ENCODE results near the gene MAPK10.

The MAPK10 gene

GRCh38 chr4:86159216-86159615 is 200.6 kb downstream of the MAPK10 start:
- Histone ChIP-seq H3K36me3 (ENCODE audit: insufficient read depth, low read length) (no peaks in the 10 kb centered on the region), H3K4me1 (ENCODE audit: insufficient read depth, low read length, poor library complexity, severe bottlenecking) (no peaks in the 10 kb centered on the region), H3K27me3 (ENCODE audit: insufficient read depth, low read length, poor library complexity, severe bottlenecking) (no peaks in the 10 kb centered on the region), H3K4me3 (ENCODE audit: low read length, poor library complexity, severe bottlenecking) (no peak overlapping the region), H3K9ac (ENCODE audit: low read depth, low read length, poor library complexity, severe bottlenecking) (no peak overlapping the region), H4K20me1 (ENCODE audit: insufficient read depth, low read length, poor library complexity, severe bottlenecking) (no peaks in the 10 kb centered on the region), H3K9me2 (replicated peaks; ENCODE audit: low read depth, low read length) (no peaks in the 10 kb centered on the region), H2AFZ (ENCODE audit: low read length) (no peak overlapping the region), H3K9me3 (ENCODE audit: insufficient read depth, low read depth, low read length) (no peaks in the 10 kb centered on the region), H3F3A (ENCODE audit: low read depth) (no peaks in the 10 kb centered on the region), H3K4me2 (ENCODE audit: low read depth, low read length, poor library complexity, severe bottlenecking) (no peak overlapping the region), H3K79me2 (ENCODE audit: insufficient read depth, low read length) (no peaks in the 10 kb centered on the region)
- TF ChIP-seq EZH2phosphoT487 (IDR thresholded peaks at IDR 0.05; ENCODE audit: borderline replicate concordance) (no peak), CTCF (conservative IDR thresholded peaks at IDR 0.05; ENCODE audit: low read length) (no peak)

- Histone ChIP-seq H3K4me1 (ENCODE audit: insufficient read depth, low read length, poor library complexity, severe bottlenecking) (no peaks in the 10 kb centered on the region), H3K36me3 (ENCODE audit: insufficient read depth, low read length) (no peaks in the 10 kb centered on the region), H3K9me3 (ENCODE audit: insufficient read depth, low read depth, low read length) (no peaks in the 10 kb centered on the region), H4K20me1 (ENCODE audit: insufficient read depth, low read length, poor library complexity, severe bottlenecking) (no peaks in the 10 kb centered on the region), H3K4me3 (ENCODE audit: low read length, poor library complexity, severe bottlenecking) (no peak overlapping the region), H3F3A (ENCODE audit: low read depth) (no peaks in the 10 kb centered on the region), H2AFZ (ENCODE audit: low read length) (no peak overlapping the region), H3K9ac (ENCODE audit: low read depth, low read length, poor library complexity, severe bottlenecking) (no peak overlapping the region), H3K4me2 (ENCODE audit: low read depth, low read length, poor library complexity, severe bottlenecking) (no peak overlapping the region), H3K27me3 (ENCODE audit: insufficient read depth, low read length, poor library complexity, severe bottlenecking) (no peaks in the 10 kb centered on the region), H3K79me2 (ENCODE audit: insufficient read depth, low read length) (no peaks in the 10 kb centered on the region), H3K9me2 (replicated peaks; ENCODE audit: low read depth, low read length) (no peaks in the 10 kb centered on the region)
- no peak for TF ChIP-seq EZH2phosphoT487 (IDR thresholded peaks at IDR 0.05; ENCODE audit: borderline replicate concordance)
- no peak for TF ChIP-seq CTCF (conservative IDR thresholded peaks at IDR 0.05; ENCODE audit: low read length)
These were observed 203.3 kb downstream of the MAPK10 start for GRCh38 chr4:86156531-86156930.

- TF ChIP-seq CTCF (conservative IDR thresholded peaks at IDR 0.05; ENCODE audit: low read length) = no peak
- no peak for TF ChIP-seq EZH2phosphoT487 (IDR thresholded peaks at IDR 0.05; ENCODE audit: borderline replicate concordance)
- no peaks in the 10 kb centered on the region for H3K79me2 ChIP-seq (ENCODE audit: insufficient read depth, low read length)
- no peaks in the 10 kb centered on the region for H3K9me3 ChIP-seq (ENCODE audit: insufficient read depth, low read depth, low read length)
These were observed 204.1 kb downstream of the MAPK10 start for GRCh38 chr4:86155766-86156165.

More at GRCh38 chr4:86155766-86156165, 204.1 kb downstream of the MAPK10 start:
- Histone ChIP-seq H3F3A (ENCODE audit: low read depth) (no peaks in the 10 kb centered on the region), H3K9ac (ENCODE audit: low read depth, low read length, poor library complexity, severe bottlenecking) (no peak overlapping the region), H3K4me1 (ENCODE audit: insufficient read depth, low read length, poor library complexity, severe bottlenecking) (no peaks in the 10 kb centered on the region), H3K4me2 (ENCODE audit: low read depth, low read length, poor library complexity, severe bottlenecking) (no peak overlapping the region), H4K20me1 (ENCODE audit: insufficient read depth, low read length, poor library complexity, severe bottlenecking) (no peaks in the 10 kb centered on the region), H2AFZ (ENCODE audit: low read length) (no peak overlapping the region), H3K36me3 (ENCODE audit: insufficient read depth, low read length) (no peaks in the 10 kb centered on the region), H3K9me2 (replicated peaks; ENCODE audit: low read depth, low read length) (no peaks in the 10 kb centered on the region), H3K27me3 (ENCODE audit: insufficient read depth, low read length, poor library complexity, severe bottlenecking) (no peaks in the 10 kb centered on the region), H3K4me3 (ENCODE audit: low read length, poor library complexity, severe bottlenecking) (no peak overlapping the region)

All from Loucy (cell line).